Esophagus (tissue), 2 donors: Measurements from ENCODE around the gene GRID1. TPM values are rescaled to one million over a fixed set of nuclear protein-coding genes. Genes with fewer than 3 reads are reported as not detected.
"Not testable (repeated sequence)": the region's sequence is repeated elsewhere in the genome, so short reads cannot be mapped to it uniquely, and the experiment has no call there.

Source experiments
- H3K27ac ChIP-seq, 2 donors: one replicate each; pipeline ENCODE4 v1.5.1; 2013; ENCODE audit warnings: low read depth in 2 of 2, mild to moderate bottlenecking in 2 of 2, inconsistent platforms in 1 of 2, low read length in 1 of 2, moderate library complexity in 1 of 2
- H3K27me3 ChIP-seq, 2 donors: one replicate each; pipeline ENCODE4 v1.6.1; 2013; ENCODE audit warnings: low read length in 2 of 2, control low read depth in 1 of 2, mild to moderate bottlenecking in 1 of 2; ENCODE audit not compliant: insufficient read depth in 2 of 2, control insufficient read depth in 1 of 2
- H3K36me3 ChIP-seq, 2 donors: one replicate each; pipeline ENCODE4 v1.6.1; 2013; ENCODE audit warnings: low read length in 1 of 2; ENCODE audit not compliant: control insufficient read depth in 2 of 2, insufficient read depth in 2 of 2
- H3K4me1 ChIP-seq, 2 donors: one replicate each; pipeline ENCODE4 v1.6.1; 2013; ENCODE audit warnings: low read length in 1 of 2; ENCODE audit not compliant: control insufficient read depth in 2 of 2, insufficient read depth in 2 of 2
- H3K4me3 ChIP-seq, 2 donors: one replicate each; pipeline ENCODE4 v1.5.1; 2013; ENCODE audit warnings: low read length in 2 of 2, mild to moderate bottlenecking in 2 of 2, low read depth in 1 of 2, moderate library complexity in 1 of 2
- H3K9me3 ChIP-seq, 2 donors: one replicate each; pipeline ENCODE4 v1.6.1; 2013; ENCODE audit warnings: mild to moderate bottlenecking in 2 of 2, low read depth in 1 of 2, low read length in 1 of 2, moderate library complexity in 1 of 2; ENCODE audit not compliant: control insufficient read depth in 2 of 2, insufficient read depth in 1 of 2
- whole genome bisulfite sequencing, 2 donors: extraction: QIAGEN DNeasy Blood & Tissue Kit; methylation state at CpG; one replicate each; pipeline ENCODE4 v1.1.7; 2013; 5-methylcytosine and 5-hydroxymethylcytosine counted together
- polyA plus RNA-seq, 2 donors: library from polyadenylated mRNA; stranded (reverse); fragments of 200-250 nt; gene quantifications; one replicate each; pipeline ENCODE4 v1.2.3, GENCODE V29; 2013
- donor health status: healthy with polysubstance abuse.
- donor health status: Bipolar disorder and iron deficiency.

Gene GRID1
- polyA plus RNA-seq, 2 donors, result 0.04 to 0.32 TPM

DNA sequence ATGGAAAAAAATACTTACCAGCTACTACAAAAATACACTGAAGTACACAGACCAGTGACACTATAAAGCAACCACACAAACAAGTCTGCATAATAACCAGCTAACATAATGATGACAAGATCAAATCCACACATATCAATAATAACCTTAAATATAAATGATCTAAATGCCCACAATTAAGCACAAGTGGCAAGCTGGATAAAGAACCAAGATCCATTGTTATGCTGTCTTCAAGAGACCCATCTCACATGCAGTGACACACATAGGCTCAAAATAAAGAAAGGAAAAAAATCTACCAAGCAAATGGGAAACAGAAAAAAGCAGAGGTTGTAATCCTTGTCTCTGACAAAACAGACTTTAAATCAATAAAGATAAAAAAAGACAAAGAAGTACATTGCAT lies 527.9 kb downstream of the GRID1 start:
- H3K4me1 ChIP-seq, H3K9me3 ChIP-seq, H3K27ac ChIP-seq, H3K36me3 ChIP-seq, H3K4me3 ChIP-seq, H3K27me3 ChIP-seq: not testable (repeated sequence)

DNA sequence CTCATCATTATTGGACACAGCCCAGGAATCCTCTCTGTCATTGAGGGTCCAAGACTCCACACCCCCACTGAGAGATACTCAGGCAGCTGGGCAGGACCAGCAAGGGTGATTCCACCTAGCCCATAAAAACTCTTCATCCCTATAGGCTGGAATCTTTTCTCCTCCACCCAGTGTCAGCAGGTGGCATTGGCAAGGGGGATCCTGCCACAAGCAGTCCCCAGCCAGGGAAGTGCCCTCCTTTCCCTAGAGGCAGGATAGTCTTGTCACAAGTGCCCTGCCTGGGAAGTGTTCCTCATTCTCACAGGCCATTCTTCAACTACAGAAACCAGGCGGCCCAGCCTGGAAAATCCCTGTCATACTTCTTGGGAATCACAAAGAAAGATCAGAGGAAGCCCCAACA lies 533.6 kb downstream of the GRID1 start:
- Histone ChIP-seq H3K27ac (no peak overlapping the region), H3K9me3 (peaks cover 4 to 9% of the 10 kb centered on the region in 2 donors), H3K4me3 (no peak overlapping the region), H3K27me3 (no peaks in the 10 kb centered on the region), H3K36me3 (no peaks in the 10 kb centered on the region), H3K4me1 (no peaks in the 10 kb centered on the region)
- 70 to 89% methylated on average over 1 of the region's 1 CpG for WGBS, 2 donors

GRCh38 chr10:85831422-85831821 lies 535.2 kb downstream of the GRID1 start:
- WGBS, 2 donors, result 59 to 61% methylated on average over 3 of the region's 3 CpGs
- Histone ChIP-seq H3K9me3 (peaks cover 0 to 1% of the 10 kb centered on the region in 2 donors), H3K4me3 (no peak overlapping the region), H3K4me1 (no peaks in the 10 kb centered on the region), H3K27me3 (no peaks in the 10 kb centered on the region), H3K36me3 (no peaks in the 10 kb centered on the region), H3K27ac (no peak overlapping the region)

- Histone ChIP-seq H3K27ac (no peak overlapping the region), H3K27me3 (no peaks in the 10 kb centered on the region), H3K4me3 (no peak overlapping the region), H3K36me3 (no peaks in the 10 kb centered on the region), H3K4me1 (no peaks in the 10 kb centered on the region), H3K9me3 (peaks cover 0 to 2% of the 10 kb centered on the region in 2 donors)
- 83 to 92% methylated on average over 4 of the region's 4 CpGs for WGBS, 2 donors
These were observed 540.2 kb downstream of the GRID1 start for GRCh38 chr10:85826377-85826776.

DNA sequence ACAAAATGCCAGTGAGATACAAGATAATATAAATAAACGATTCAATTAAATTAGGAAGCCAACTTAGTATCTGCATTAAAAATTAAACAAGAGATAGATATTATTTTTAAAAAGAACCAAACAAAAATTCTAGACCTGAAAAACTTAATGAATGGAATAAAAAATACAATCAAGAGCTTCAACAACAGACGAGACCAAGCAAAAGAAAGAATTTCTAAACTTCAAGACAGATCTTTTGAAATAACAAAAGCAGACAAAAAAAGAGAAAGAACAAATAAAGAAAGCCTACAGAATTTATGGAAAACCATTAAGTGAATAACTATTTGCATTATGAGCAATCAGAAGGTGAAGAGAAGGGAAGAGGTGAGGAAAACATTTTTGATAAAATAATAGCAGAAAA lies 555.2 kb downstream of the GRID1 start:
- Histone ChIP-seq H3K27me3 (no peaks in the 10 kb centered on the region), H3K36me3 (no peaks in the 10 kb centered on the region), H3K9me3 (peaks cover 4 to 7% of the 10 kb centered on the region in 2 donors), H3K4me1 (no peaks in the 10 kb centered on the region), H3K27ac (no peak overlapping the region), H3K4me3 (no peak overlapping the region)
- WGBS, 2 donors, result 87 to 89% methylated on average over 2 of the region's 2 CpGs

GRCh38 chr10:85810674-85811073 lies 555.9 kb downstream of the GRID1 start:
- Histone ChIP-seq H3K27me3 (no peaks in the 10 kb centered on the region), H3K36me3 (no peaks in the 10 kb centered on the region), H3K4me3 (no peak overlapping the region), H3K9me3 (peaks cover 4 to 7% of the 10 kb centered on the region in 2 donors), H3K4me1 (no peaks in the 10 kb centered on the region), H3K27ac (no peak overlapping the region)
- 65 to 71% methylated on average over 1 of the region's 1 CpG for WGBS, 2 donors

DNA sequence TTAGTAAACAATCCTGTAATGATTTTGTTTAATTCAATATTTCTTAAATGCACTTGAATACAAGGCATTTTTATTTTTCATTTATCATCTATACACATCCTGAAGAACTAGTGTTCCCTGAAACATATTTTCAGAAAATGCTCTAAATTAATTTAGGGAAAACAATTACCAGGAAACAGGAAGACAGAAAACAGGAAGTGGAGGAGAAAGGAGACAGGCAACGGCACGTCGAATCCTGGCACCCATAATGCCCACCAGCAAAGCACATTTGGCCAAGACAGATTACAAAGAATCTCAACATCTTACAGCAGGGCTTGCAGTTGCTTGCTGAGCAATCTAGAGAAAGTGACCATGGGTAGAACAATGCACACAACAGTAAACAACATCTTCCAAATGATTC lies 571.1 kb downstream of the GRID1 start:
- H3K27ac ChIP-seq, result no peak overlapping the region

DNA sequence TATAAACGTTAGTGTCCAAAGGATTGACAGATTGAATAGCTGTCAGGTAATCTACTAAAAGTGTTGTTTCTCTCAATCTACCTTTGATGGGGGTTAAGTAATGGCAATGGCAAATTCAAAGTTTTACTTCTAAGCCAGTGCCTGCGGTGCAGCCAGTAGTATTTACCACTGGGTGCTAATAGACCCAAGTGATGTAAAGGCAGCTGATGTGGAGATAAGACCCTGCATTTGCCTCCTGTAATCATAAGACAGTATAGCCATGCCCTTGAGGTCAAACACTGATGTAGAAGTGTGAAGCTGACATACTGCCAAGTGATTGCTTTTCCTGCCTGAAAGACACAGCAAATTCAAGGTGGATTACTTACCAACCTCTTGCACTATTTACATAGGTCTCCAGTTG lies 572.0 kb downstream of the GRID1 start:
- H3K27ac ChIP-seq, result no peak overlapping the region
- H3K27me3 ChIP-seq, result no peaks in the 10 kb centered on the region
- 53 to 58% methylated on average over 2 of the region's 2 CpGs for WGBS, 2 donors
- H3K9me3 ChIP-seq, result no peaks in the 10 kb centered on the region
- H3K4me1 ChIP-seq, result peaks cover 0 to 2% of the 10 kb centered on the region in 2 donors
- H3K4me3 ChIP-seq, result no peak overlapping the region
- H3K36me3 ChIP-seq, result no peaks in the 10 kb centered on the region

More for the DNA sequence above, 571.1 kb downstream of the GRID1 start:
- whole genome bisulfite sequencing, 2 donors, result 23 to 36% methylated on average over 3 of the region's 3 CpGs
- Histone ChIP-seq H3K9me3 (no peaks in the 10 kb centered on the region), H3K36me3 (no peaks in the 10 kb centered on the region), H3K27me3 (no peaks in the 10 kb centered on the region), H3K4me1 (peaks cover 0 to 2% of the 10 kb centered on the region in 2 donors), H3K4me3 (no peak overlapping the region)

GRCh38 chr10:85792533-85792858 lies 574.1 kb downstream of the GRID1 start:
- Histone ChIP-seq H3K27me3 (no peaks in the 10 kb centered on the region), H3K27ac (no peak overlapping the region), H3K36me3 (no peaks in the 10 kb centered on the region), H3K4me3 (no peak overlapping the region), H3K9me3 (no peaks in the 10 kb centered on the region), H3K4me1 (peaks cover 0 to 2% of the 10 kb centered on the region in 2 donors)
- 60 to 62% methylated on average over 3 of the region's 3 CpGs for WGBS, 2 donors

DNA sequence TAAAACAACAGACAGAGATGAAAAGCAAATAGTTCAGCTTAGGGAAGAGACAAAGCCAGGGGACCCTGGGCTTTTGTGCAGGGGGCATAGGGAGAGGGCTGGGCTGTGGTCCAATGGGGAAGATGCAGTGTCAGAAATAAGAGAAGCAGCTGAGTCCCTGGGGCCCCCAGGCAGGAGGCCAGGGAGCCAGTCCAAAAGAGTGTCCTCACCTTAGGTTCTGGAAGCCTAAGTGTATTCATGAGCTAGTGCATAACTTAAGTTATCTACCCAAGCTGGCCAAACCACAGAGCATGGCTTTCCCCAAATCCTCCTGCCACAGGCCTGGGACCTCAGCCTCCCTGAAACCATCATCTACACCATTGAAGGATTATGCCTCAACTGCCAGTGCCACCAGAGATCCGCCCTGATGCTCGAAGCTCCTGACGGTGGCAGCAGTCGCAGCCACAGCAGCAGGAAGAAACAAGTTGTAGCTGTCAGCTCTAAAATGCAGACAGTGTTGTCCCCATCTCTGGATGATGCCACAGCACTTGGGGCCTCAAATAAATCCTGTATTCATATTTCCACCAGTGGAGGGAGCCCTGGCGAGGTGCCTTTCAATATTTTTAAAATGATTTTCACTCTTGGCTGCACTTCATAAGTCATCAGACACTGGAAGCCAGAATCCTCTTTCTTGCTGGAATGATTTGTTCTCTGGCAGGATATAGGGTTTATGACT lies 574.6 kb downstream of the GRID1 start:
- Histone ChIP-seq H3K27ac (no peak overlapping the region), H3K27me3 (no peaks in the 10 kb centered on the region), H3K36me3 (no peaks in the 10 kb centered on the region), H3K4me3 (no peak overlapping the region), H3K4me1 (peaks cover 0 to 2% of the 10 kb centered on the region in 2 donors), H3K9me3 (no peaks in the 10 kb centered on the region)
- 55 to 63% methylated on average over 5 of the region's 5 CpGs for WGBS, 2 donors
